CD4-positive, alpha-beta T cell treated with Interleukin-4 for 1 hour (primary cell): ENCODE measurements around the gene CHL1.

Experiments used
- DNase-seq, 2 donors: peaks; one replicate each; pipeline ENCODE4 v3.0.0-alpha.2; 2020 to 2022

Gene CHL1, protein sequence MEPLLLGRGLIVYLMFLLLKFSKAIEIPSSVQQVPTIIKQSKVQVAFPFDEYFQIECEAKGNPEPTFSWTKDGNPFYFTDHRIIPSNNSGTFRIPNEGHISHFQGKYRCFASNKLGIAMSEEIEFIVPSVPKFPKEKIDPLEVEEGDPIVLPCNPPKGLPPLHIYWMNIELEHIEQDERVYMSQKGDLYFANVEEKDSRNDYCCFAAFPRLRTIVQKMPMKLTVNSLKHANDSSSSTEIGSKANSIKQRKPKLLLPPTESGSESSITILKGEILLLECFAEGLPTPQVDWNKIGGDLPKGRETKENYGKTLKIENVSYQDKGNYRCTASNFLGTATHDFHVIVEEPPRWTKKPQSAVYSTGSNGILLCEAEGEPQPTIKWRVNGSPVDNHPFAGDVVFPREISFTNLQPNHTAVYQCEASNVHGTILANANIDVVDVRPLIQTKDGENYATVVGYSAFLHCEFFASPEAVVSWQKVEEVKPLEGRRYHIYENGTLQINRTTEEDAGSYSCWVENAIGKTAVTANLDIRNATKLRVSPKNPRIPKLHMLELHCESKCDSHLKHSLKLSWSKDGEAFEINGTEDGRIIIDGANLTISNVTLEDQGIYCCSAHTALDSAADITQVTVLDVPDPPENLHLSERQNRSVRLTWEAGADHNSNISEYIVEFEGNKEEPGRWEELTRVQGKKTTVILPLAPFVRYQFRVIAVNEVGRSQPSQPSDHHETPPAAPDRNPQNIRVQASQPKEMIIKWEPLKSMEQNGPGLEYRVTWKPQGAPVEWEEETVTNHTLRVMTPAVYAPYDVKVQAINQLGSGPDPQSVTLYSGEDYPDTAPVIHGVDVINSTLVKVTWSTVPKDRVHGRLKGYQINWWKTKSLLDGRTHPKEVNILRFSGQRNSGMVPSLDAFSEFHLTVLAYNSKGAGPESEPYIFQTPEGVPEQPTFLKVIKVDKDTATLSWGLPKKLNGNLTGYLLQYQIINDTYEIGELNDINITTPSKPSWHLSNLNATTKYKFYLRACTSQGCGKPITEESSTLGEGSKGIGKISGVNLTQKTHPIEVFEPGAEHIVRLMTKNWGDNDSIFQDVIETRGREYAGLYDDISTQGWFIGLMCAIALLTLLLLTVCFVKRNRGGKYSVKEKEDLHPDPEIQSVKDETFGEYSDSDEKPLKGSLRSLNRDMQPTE (N-terminal part only)

DNA sequence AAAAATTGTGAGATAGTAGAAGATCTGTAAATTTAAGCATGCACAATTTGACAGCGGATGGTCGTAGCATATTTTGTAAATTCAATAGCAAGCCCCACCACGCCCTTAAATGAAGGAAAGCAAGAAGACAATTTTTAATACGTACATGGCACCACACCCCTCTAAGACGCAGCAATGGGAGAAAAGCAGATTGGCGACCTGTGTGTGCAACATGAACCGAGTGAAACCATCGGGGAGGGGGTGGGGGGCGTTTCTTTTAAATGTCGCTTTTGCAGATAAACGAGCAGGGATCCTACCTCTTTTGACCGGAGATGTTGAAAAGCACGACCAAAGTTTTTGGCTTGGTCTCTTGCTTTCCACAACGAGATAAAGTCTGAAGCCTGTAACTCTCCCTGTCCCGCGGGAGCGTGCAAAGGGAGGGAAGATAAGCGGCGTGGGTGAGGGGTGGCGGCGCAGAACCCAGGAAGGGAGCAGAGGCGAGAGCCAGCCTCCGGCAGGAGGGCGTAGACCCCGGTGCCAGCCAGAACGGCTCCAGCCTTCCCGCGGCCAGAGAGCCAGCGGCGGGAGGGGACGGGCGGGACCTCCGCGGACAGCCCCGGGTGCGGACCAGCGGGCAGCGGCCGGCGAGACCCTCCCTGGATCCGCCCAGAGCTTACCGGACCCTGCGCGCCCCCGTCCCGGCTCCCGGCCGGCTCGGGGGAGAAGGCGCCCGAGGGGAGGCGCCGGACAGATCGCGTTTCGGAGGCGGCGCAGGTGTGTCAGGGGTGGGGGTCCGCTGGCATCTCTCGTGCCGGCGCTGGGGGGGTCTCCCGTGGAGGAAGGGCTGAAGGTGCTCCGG lies at the start of gene CHL1:
Gene CHL1, plus strand, starts transcription at position 453 of the 838 bp plus-strand sequence. CDS start 123,014 bp downstream, outside the sequence.
- no peak for DNase-seq

DNA sequence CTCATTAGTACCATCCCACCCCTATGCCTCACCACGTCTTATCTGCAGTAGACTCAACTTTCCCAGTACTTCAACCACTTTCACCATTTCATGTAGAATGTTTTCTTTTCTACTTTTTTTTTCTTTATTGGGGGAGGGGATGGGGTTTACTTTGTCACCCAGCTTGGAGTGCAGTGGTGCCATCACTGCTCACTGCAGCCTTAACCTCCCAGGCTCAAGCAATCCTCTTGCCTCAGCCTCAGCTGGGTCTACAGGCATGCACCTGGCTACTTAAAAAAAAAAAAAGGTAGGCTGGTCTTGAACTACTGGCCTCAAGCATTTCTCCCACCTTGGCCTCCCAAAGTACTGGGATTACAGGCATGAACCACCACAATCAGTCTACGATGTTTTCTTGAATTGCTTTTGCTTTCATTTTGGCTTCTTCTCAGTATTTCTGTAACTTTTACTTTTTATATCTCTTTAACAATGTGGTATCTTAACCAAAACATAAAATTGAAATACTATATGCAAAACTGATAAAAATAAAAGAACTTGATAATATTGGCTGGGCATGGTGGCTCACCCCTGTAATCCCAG lies 44.9 kb upstream of the CHL1 start:
- no peak for DNase-seq

DNA sequence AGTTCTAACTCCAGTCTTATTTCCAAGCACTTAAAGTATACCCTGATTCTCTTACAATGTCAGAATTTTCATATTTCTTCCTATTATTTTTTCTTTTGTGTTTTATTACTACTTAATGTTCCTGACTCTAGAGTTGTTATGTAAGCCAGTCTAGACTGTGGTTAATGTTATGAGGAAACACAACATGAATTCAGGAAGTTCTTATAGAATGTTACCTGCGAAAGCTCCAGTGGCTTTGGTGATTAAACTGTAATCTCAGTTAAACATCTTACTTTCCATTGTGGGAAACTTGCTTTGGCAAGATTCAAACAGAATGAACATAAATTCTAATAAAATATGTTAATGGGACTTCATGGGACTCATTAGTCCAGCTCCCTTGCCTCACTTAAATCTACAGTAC lies 36.6 kb upstream of the CHL1 start:
- DNase-seq, result no peak

DNA sequence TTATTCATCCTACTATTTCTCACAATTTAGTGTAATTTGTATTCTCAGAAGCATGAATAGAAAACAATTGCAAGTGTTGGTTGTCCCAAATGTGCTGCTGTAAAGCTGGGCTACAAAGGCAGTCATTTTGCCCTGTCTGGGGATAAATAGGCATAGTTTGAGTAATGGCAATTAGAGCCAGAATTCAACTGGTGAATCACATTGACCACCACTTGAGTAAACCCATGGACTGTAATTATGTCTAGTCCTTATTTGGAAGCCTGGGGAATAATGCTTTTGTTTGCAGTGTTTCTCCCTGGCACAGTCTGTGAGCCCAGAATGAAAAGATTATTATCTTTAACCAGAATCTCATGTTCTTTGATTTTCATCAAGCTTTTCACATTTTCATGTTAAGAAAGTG lies 30.5 kb upstream of the CHL1 start:
- DNase-seq, result no peak

DNA sequence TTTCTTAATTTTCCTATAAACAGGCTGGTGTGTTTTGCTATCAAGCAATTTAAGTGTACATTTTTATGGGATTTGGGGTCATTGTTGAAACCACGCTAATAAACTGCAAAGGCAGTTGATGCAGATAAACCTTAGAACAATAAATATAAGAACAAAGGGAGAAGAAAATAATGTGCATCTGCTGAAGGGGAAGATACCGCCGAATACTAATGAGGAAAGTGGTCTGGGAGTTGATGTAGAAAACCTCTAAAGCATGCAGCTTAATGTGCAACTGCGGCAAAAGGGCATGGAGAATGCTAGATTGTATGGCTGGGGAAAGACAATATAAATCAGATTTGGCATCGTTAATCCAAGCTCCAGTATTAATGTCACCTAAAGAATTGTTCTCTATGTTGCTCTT lies 29.8 kb upstream of the CHL1 start:
- no peak for DNase-seq

DNA sequence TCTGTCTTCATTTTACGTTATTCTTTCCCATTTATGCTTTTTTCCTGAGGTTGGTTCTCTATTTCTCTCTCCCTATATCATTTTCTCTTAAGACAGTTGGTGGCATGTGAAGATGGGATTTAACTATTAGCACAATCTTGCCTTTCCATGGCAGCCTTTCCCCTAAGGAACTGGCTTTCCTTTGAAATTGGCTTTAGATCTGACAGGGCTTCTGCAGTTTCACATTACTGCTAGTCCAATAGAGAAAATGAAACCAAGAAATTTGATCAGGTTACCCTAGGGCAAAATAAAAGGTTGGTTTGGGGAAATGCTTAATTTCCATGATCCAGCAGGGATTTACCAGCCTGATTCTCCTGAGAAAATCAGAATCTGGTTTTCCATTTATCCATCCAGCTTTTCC lies 22.7 kb upstream of the CHL1 start:
- DNase-seq, result no peak

DNA sequence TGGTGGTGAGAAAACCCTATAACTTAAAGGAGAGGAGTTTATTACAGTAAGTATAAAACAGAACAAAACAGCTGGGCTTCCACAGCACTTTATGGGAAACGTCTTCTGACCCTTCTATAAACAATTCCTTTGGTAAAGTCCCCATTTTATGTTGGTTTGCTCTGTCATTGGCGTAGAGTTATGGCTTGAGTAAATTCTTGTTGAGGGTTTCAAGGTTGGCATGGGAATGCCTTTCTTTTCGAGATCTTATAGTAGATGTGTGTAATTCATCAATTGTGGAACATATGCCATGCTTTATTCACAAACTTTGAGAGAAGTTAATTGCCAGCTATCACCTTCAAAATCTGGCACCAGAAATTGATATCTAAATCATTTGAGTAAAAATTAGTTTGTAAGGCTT lies 11.6 kb upstream of the CHL1 start:
- DNase-seq, result no peak

DNA sequence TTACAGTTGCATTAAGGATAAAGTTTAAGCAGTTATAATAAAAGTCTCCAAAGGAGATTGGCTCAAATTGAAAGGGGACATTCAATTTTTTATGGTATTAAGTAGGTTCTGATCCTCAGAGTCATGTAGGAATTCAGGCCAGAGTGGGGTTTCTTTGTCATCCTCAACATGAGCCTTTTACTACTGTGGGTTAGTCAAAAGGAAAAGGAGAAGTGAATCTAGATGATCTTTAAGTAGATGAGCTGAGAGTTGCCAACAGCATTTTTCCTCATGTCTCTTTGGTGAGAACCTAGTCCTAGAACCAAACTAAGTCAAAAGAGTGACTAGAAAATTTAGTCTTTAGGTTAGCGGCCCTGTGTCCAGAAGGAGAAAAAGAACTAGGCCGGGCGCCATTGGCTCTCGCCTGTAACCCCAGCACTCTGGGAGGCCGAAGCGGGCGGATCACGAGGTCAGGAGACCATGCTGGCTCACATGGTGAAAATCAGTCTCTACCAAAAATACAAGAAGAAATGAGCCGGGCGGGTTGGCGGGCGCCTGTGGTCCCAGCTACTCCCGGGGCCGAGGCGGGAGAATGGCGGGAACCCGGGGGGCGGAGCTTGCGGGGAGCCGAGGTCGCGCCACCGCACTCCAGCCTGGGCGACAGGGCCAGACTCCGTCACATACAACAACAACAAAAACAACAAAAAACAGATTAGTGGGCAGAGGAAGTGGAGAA lies 4.2 kb upstream of the CHL1 start:
- DNase-seq, result no peak

DNA sequence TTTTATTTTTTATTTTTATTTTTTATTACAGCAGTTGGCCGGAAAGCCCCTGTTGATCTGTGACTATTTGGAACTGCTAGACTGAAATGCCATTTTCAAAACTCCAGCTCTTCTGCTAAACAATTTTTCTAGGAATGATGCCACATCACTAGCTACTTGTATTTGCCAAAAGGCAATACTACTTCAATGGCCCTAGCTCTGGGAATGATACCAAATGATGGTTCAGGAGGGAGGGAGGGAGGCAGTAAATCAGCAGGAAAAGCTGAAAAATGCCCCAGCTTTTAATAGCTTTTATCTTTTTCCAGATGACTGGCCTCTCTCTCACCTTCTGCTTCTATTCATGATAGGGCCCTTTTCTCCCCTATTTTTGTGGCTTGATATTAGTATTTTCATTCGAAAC lies 2.6 kb upstream of the CHL1 start:
- DNase-seq, result no peak

DNA sequence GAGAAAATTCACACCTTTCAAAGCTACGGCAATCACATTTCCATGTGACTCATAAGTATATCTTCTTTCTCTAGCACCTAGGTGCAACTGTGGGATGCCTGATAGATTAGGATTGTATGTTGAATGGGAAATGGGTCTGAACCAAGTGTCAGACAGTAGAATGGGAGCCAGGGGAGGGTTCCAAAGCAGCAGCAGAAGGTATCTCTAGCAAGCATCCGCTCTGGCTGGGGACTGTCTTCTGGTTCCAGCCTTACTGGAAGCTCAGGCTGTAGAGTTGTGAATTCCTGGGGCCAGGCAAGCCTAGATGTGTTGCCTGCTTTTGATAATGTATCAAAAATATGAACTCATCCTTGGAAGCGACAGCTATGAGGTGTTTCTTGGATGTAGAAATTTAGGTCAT lies 2.1 kb upstream of the CHL1 start:
- DNase-seq, result no peak

DNA sequence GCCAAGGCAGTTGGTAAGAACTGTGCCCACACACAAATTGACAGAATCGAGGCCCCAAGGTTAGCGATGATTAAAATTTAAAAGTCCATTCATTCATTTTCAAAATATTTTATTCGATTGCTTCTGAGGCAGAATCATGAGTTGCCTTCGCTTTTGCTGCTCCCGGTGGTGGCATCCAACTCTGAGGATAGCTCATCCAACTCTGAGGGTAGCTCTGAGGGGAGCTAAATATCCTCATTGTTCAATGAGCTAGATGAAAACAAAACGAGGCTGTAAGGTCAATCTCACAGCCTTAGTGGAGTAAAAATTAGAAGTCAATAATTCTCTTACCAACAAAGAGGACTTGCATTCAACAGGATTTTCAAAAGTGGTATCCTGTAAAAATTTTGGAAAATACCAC lies 897 bp upstream of the CHL1 start:
- DNase-seq, result no peak

DNA sequence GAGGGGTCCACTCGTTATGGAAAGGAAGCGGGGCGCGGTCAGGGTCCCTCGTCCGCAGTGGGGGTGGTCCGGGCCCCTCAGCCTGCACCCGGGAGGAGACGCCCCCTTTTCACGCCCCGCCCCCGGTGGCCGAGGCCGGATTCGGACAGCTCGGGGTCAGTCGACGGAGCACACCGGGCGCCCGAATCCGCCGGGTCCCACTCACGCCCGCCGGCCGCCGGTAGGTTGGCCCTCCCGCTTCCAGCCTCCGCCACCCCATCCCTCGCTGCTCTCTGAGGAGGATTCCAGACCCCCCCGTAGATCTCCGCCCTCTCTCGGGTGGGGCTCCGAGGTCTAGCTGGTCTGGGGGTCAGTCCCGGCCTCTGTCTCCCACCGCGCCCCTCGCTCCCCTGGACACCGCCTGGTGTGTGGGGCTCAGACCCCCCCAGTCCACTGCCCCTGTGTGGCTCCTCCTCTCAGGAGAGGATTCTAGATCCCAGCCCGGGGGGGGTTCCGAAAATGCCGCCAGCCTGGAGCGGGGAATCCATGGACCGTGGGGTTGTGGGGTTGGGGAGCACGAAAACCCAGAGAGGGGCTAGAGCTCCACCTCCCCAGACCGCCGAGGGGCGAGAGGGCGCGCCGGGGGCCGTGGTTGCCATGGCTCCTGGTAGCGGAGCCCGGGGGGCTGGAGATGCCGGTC lies 725 bp downstream of the CHL1 start:
- DNase-seq, result no peak

DNA sequence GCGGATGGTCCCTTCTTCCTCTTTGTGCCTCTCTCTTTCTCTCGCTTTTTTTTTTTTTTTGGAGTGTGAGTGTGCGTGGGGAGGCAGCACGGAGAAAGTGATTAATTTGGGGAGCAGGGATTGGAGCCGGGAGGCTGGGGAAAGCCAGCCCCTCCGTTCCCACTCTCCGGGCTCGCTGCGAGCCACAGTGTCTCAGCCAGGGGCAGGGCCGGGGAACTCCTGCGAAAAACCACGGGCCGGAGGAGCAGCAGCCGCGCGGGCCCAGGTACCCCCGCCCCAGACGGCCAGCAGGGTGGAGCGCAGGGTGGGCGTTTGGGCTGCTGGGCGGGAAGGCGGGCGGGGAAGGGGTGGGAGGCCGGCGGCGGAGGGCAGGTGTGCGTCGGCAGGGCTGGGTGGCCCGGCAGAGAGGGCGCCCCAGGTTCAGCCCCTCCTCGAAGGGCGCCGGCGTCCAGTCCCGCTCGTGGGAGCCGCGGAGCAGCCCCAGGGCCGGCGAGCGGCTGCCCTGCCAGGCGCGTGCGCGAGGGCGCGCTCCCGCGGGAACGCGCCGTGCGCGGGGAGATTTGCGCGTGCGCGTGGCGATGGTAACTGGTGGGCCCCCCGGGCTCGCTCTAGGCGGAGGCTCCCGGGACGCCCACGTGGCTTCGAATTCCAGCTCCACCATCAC lies 1.4 kb downstream of the CHL1 start:
- no peak for DNase-seq

DNA sequence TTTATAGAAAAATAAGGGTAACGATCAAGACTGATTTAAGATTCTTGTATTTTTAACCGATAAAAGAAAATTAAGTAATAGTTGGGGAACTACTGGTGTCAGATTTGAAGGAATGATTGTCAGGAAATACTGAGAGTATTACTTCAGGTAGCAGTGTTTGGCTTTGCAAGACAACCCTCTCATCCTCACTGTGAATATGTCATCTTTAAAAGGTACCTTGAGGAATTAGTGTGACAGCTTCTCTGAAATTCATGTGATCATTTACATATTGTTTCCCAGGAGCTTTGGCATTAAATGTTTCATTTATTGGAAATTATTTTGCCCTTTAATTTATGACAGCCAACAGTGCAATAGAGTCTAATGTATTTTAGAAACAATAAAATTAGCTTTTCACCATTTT lies 3.3 kb downstream of the CHL1 start:
- DNase-seq, result no peak

DNA sequence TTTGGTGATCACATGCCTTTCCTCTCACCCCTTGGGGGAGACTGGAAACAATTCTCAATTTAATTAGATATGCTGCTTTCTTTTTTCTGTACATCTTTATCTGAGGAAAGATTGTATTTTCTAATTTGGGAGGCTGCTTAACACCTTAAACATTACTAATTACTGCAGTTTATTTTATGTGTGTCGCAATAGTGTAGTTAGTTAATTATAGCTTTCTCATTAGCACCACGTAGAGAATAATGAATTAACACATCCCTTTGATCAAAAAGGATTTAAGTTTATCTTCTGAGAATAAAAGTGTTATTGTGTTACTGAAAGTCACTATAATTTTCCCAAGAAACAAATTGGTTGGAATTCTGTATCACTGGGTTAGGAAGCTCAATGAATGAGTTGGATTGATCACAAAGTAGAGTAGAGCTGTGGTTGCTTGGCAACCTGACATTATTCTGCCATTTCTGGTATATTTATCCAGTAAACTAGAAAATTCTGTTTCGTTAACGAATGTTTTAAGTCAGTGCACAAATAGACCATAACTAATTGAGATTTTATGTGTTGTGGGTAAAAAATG lies 4.3 kb downstream of the CHL1 start:
- DNase-seq, result no peak

DNA sequence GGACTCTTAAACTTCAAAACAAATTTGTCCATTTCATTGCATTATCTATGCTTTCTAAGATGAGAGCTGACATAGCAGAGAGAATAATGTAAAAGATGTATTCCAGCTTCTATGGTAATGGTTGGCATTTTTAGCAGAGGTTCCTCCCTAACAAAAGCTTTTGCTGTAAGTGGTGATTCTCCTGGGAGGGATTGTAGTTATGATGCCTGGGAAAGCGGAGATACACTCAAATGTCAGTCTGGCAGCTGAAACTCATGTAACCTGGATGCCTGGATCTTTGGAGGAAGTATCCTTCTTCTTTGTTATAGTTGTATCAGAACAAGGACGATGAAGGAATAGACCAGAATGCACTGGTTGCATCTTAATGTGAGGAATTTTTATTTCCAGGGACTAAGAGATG lies 7.5 kb downstream of the CHL1 start:
- DNase-seq, result no peak

DNA sequence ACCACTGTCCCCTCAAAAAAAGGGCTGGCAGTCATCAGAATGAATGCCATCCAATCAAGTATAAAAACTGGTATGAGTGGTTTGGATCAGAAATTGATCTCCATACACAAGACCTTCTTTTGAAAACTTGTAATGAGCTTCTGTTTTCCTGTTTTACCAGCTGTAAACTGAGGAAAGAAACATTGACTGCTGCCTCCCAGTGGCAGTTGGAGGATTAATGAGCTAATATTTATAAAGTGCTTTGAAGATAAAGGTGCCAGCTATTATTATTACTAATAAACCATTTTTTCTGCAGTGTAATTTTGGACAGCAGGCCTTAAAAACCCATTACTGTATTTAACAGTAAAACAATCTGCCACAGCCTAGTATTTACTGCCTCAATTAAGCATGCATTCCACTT lies 11.4 kb downstream of the CHL1 start:
- DNase-seq, result no peak

DNA sequence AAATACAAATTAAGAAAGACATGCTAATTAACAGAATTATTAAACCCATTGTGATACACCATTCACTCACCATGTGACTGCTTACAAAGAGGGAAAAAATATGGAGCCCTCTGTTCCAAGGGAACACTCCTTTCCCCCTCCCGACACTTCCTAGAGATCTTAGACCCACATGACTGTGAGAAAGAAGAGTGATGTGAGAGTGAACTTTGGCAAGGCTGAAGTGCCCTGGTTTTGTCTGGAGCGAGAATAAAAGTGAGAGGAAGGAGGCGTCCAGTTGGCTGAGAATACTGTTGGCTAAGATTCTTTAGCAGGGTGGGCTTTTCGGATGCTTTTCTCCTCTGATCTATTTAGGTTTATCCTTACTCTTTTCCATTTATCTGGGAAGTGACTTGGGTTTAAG lies 14.1 kb downstream of the CHL1 start:
- DNase-seq, result no peak

DNA sequence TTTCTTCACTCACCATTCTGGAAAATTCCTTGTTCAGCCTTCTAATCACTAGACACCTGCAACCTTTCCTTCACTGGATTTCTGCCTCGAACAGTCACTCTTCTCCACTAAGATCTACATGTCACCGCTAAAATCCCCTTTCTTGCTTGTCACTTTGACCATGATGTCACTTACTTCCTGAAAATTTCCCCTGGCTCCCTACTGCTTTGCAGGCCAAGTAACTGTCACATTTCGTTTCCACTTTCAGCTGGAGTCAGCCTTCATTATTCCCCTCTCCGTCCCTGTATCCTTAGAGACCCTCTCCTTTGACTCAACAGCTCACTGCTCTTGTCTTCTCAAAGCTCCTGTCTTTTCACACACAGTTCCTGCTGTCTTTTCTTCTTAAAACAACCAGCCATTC lies 15.9 kb downstream of the CHL1 start:
- DNase-seq, result no peak
